Activated naive CD4-positive, alpha-beta T cell treated with Interleukin-2 at 50 U/mL for 16 hours (primary cell): Measurements from ENCODE around the gene PRR4.

Experiments
- DNase-seq: peaks from one replicate; pipeline ENCODE4 v3.0.0-alpha.2; 2020

Gene PRR4, protein sequence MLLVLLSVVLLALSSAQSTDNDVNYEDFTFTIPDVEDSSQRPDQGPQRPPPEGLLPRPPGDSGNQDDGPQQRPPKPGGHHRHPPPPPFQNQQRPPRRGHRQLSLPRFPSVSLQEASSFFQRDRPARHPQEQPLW

DNA sequence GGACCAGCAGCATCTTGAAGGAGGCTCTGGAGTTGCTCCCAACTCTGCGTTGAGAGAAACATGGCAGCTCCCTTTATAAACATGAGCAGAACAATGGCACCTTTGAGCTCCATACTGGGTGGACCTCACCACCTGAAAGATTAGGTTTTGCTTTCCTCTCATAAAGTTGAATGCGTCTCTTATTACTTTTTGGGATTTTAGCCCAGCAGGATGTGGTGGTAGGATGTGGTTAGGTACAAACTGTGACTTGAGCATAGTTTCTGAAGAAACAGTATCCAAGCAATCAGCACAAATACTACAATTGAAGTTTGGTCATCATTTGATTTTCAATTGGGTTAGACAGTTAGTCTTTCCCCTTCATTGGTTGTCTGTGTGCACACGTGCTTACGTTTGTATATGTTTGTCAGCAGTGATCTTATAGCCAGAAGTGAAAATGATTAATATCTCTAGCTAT lies at the start of gene PRR4:
Gene PRR4 (minus strand): TSS at position 51 of the 454 bp plus-strand sequence. CDS start 38 bp downstream, at position 13.
- no peak for DNase-seq

DNA sequence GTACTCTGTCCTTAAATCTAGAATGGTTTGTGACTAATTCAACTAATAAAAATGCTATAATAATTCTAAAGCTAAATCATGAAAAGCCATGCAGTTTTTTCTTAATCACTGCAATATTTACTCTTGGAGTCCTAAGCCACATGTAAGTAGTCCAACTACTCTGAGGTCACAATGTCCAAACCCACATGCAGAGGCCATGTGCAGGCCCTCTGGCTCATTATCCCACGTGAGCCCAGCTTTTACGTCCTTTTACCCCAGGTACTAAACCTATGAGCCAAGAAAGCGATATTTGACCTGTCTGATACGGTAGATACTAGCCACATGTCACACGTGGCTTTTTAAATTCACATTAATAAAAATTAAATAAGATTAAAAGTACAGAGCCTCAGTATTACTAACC lies 47.6 kb upstream of the PRR4 start:
- no peak for DNase-seq

DNA sequence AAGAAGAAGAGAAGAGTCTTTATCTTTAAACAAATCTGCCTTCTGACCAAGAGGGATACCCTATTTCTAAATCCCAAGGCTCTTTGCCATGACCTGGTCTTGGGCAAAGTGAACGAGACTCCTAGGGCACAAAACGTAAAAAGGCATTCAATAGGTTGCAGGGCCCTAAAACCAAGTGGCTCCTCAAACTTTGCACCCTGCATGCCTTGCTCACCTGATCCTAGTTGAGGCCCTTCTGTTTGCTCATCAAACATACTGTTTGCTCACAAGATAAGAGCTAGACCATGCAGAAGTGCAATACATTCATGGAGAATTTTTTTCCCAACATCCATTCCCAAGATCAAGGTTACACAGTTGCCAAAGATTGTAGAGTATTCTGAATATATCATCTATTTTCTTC lies 42.7 kb upstream of the PRR4 start:
- no peak for DNase-seq

DNA sequence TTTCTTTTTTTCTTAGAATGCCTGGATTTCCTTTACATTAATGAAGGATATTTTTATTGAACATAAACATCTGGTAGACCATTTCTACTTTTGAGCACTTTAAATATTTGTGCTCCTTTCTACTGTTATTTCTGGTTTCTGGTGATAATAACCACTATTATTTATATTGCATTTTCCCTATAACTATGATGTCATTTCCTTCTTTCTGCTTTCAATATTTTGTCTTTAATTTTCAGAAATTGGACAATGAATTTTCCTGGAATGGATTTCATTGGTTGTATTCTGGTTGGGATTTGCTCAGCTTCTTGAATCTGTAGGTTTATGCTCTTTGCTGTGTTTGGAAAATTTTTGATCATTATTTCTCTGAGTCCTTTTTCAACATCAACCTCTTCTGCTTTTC lies 40.0 kb upstream of the PRR4 start:
- DNase-seq: no peak

DNA sequence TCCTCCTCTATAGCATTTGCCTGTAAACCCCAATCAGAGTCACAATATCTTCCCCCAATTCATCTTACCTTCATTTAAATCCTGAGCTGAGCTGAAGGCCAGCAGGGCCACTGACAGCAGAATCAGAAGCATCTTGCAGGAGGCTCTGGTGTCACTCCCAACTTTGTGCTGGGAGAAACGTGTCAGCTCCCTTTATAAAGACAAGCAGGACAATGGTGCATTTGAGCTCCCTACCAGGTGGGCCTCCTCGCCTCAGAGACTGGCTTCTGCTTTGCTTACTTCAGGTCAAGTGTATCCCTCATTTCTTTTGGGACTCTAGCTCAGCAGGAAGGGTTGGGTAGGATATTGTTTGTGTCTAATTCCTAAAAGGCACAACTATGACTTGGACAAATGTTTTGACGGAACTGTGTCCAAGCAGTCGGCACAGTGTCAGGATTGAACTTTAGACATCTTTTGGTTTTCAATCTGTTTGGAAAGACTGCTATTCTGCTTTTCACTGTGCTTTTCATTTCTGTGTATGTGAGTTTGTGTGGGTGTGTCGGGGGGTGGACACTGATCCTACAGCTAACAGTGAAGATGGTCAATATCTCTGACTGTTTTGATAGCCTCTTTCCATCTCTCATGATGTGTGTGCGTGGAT lies 34.9 kb upstream of the PRR4 start, which contains the start of gene PRH1:
Gene PRH1 (minus strand): TSS at position 170 of the 640 bp plus-strand sequence. CDS start 38 bp downstream, at position 132.
- no peak for DNase-seq

DNA sequence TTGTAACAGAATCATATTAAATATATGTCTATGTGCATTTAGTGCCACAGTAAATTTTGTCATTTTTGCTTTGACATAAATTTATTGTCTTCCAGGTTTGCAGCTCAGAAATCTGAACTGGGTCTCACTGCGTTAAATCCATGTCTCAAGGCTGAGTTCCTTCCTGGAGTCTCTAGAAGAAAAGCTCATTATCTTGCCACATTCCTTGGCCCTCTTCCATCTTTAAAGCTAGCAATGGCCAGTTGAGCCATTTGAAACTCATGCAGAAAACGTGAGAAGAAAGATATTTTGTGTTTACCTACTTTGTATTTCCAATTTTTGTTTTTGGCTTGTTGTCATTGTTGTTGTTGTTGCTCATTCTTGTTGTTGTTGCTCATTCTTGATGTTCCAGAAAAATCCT lies 24.1 kb upstream of the PRR4 start:
- no peak for DNase-seq

DNA sequence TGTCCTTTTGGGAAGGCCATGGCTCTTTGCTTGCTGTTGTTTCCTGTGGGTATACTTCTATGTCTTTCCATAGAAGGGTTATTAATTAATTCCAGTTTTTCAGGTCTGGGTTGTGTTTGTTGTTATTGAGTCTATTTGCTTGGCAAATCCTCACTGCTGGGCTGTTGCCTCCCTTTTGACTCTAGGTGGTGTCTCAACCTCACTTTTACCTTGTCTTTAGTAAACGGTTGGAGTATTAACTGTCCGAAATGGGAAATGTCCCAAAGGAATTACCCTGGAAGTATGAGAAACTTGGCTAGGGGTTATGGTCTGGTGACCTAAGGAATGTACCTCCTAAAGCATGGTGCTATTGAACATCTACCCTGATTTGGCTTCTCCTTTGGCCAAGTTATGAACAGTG lies 18.1 kb upstream of the PRR4 start:
- DNase-seq: no peak

DNA sequence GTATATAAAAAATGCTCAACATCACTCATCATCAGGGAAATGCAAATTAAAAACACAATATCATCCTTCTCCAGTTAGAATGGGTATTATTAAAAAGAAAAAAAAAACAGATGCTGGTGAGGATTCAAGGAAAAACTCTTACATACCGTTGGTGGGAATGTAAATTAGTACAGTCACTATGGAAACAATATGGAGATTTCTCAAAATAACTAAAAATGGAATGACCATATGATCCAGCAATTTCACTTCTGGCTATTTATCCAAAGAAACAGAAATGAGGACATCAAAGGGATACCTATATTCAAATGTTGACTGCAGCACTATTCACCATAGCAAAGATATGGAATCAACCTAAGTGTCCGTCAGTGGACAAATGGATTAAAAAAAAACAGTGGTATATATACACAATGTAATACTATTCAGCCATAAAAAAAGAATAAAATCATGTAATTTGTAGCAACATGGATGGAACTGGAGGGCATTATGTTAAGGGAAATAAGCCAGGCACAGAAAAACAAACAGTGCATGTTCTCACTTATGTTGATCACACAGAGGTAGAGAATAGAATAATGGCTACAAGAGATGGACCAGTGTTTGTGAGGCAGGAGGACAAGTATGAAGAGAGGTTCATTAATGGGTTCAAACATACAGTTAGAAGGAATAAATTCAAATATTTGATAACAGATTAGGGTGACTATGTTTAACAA lies 14.4 kb upstream of the PRR4 start:
- no peak for DNase-seq

DNA sequence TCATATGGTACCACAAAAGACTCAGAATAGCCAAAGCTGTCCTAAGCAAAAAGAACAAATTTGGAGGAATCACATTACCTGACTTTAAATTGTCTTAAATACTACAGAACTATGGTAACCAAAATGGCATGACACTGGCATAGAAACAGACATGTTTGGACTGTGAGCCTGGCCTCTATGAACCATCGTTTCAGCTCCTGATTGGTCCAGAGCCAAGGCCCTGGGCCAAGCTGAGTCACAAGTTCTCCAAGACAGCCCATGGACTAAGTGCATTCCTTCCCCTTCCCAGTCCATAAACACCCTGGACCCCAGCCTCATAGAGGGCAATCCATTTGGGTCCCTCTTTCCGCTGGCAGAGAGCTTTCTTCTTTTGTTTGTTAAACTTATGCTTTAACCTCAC lies 12.1 kb upstream of the PRR4 start:
- DNase-seq: no peak

DNA sequence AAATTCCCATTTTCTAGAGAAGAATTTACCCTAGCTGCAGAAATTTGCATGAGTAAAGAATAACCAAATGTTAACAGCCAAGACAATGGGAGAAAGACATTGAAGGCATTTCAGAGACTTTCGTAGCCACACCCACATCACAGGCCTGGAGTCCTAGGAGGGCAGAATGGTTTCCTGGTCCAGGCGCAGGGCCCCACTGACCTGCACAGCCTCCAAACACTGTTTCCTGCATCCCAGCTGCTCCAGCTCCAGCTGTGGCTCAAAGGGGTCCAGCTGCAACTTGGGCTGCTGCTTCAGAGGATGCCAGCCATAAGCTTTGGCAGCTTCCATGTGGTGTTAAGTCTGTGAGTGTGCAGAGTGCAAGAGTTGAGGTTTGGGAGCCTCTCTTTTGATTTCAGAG lies 6.5 kb upstream of the PRR4 start:
- DNase-seq: no peak

DNA sequence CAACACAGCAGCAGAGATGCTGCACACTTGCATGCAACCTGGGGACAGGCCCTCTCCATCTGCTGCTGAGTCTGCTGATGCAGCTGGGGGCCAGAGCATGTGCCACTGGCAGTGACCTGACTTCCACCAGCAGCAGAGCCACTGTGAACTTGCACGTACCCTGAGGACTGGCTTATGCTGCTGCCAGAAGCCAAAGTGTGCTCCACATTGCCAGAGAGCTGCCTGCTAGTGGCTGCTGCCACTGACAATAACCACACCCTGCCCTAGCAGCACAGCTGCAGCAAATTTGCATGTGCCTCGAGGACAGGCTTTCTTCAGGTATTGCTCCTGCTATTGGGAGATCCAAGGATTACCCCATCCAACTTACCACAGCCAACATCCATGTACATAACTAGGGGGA lies 4.5 kb upstream of the PRR4 start:
- no peak for DNase-seq

DNA sequence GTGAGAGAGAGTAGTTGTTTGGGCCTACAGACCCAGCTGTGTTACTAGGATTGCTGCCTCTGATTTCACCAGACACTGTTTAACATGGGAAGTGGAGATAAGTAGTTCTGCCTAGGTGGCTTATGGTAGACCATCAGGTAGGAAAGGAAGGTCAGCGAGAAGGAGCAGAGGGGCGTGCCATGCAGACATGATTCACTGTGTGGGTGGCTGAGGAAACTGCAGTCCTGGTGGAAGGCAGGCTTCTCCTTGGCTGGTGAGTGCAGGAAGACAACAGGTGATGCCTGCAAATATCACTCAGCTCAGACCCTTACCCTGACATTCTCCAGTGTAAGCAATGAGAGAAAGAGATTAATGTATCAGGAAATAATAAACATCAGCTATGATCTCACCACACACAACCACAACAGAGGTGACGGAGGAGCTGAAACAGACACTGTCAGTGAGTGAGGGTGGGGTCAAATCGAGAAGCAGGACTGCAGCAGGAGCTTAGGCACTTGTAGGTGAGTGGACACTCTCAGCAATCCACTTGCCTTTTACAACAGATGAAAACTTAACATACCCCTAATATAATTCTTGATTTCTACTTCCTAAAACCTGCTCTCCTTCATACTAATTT lies 2.1 kb upstream of the PRR4 start:
- no peak for DNase-seq

DNA sequence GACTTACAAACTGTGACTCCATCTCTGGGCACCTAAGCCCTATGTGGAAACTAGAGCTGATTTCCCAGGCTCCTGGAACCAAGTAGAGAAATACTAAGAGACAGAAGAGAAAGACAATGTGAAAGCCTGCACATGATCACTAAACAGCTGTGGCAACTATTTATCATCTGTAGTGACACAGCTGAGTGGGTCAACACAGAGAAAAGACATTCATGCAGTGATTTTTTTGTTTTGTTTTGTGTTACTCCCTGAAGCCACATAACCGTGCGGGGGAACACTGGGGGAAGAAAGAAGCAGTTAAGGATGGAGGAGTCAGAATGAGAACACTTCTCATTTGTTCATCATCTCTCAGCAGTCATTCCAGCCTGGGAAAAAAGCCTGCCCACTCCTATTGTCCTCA lies 1.5 kb downstream of the PRR4 start:
- no peak for DNase-seq

DNA sequence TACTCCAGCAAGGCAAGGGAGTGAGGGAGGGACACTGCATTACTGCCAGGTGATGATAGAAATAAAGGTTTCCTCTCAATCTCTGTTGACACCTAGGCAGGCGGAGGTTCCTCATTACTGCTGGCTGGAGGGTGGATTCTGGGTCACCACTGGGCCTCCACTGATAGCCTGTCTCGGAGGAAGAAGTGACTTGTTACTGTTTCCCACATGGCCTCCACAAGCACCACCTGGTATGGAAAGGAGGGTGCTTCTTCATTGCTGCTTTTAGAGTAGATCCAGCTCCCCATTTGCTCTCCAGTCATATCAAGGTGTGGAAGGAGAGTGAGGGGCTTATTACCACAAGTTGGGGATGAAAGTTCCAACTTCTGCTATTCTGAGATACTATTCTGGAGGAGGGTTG lies 6.4 kb downstream of the PRR4 start:
- no peak for DNase-seq

DNA sequence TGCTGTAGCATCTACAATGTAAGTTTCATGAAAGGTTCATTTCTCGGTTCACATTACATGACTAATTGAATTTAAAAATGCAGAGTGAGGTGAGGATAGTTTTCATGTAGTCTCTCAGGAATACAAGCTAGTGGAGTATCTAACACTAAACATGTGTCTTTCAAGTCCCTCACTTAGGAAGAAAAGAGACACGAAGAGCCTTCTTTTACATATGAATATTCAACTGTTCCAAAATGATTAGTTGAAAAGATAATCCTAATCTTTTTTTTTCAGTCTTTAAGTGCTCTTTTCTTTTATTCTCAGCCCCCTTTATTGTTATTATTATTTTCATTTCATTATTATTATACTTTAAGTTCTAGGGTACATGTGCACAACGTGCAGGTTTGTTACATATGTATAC lies 10.8 kb downstream of the PRR4 start:
- DNase-seq: no peak

DNA sequence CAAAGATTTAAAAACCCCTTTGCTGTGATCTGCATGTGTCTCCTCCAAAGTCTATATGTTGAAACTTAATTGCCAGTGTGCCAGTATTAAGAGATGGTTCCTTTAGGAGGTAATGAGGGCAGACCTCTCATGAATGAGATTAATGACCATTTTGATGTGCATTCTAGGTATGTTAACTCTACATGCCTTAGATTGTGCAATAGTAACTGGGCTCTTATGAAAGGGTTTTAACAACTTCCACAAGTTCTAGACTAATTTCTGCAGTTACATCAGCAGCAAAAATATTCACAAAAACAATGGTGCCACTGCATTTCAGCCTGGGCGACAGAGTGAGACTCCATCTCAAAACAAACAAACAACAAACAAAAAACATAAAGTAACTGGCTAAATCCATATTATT lies 19.3 kb downstream of the PRR4 start:
- DNase-seq: no peak

DNA sequence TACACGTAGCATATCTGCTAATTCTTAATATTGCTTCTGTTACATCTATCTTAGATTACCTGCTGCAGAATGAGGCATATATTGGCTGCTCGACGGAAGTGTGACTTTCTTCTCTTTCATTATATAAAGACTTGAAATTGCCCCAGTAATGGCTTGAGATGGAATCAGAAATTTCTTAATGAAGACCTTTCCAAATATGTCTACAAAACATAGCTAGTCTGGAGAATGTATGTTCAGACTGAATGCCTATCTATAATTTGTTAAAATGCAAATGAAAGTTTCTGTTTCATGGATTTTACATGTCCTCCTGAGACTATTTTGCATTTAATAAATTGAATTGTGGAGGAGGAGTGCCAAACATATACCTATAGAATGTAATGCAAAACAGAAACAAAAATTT lies 23.0 kb downstream of the PRR4 start, which contains the start of gene TAS2R10:
Gene TAS2R10 (minus strand): TSS at position 101 of the 400 bp plus-strand sequence. CDS start 89 bp downstream, at position 12.
- DNase-seq: no peak

DNA sequence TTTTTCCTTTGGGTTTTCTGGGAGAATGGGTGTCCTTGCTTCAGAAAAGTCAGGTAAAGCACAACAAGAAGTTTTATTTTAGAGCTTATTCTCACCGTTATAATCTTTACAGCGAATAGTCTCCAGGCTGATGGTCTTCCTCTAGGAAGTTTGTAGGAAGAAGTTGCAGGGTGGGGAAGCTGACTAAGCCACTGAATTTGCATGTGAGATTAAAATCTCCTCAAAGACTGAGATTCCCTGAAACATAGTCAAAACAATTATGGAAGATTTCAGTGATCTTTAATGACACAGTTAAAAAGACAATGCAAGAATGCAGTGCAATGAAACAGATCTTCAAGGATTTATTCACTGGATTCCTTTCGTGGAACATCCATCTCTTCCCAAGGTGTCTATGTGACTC lies 24.3 kb downstream of the PRR4 start:
- no peak for DNase-seq

DNA sequence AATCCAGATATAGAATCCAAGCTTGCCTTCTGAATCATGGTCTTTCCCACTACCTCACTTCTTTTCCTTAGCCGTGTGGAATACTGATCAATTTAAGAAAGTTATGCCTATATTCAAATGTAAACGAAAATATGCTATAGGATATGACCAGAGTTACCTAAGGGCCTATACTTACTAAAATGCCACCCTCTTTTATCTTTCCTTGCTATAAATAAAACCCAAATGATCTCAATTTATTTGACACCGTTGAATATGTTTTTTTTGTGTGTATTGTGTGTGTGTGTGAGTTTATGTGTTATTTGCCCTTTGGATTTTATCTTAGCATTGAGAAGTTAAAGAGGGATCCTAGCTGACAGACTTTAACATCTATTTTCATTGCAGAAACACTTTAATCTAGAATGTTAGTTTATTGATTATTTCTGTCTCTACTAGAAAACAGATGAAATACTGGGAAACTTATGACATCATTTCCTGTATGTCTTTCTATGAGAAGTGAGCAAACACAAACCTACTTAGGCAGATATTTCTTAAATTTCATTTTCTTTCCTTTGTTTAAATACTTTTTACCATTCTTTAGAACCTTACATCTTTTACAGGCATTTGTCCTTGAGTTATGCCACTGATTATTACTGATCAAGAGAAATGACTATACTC lies 37.3 kb downstream of the PRR4 start:
- DNase-seq: no peak

DNA sequence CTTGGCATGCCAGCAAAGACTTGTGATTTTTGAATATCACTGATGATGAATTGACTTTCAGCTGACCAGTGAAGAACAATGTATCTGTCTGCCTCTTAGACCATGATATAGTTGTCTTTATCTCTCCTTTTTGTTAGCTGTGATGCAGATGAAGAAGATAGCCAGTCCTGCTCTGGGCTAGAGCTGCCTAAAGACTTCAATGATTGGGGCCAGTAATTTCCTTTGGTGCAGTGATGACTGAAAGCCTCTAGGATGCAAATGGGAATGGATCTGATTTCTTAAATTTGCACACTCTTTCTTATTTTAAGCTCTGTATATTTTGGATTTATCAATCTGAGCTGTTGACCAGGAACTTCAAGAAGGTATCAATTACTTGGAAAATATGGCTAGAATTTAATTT lies 39.2 kb downstream of the PRR4 start, which contains the start of gene TAS2R9:
Gene TAS2R9 (minus strand): TSS at position 101 of the 400 bp plus-strand sequence. CDS start 93 bp downstream, at position 8.
- DNase-seq: no peak

DNA sequence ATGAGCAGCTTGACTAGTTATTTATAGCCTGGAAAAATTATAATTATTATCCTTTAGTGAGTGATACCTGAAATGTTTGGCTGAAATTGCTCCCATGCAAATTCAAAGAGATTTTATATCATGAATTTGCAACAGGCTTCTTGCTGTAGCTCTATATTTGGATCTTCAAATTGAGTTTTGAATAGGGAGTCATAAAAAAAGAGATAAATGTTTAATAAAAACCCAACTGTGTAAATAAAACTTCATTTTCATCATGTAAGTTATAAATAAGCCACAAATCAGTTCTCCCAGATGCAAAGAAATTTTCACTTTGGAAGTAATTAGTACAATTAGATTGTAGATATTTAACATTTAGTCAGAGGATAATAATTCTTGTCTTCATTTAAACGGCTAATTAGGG lies 42.1 kb downstream of the PRR4 start, which contains the start of gene TAS2R8:
Gene TAS2R8 (minus strand): TSS at position 101 of the 400 bp plus-strand sequence. CDS start 306 bp downstream, outside the sequence.
- no peak for DNase-seq

DNA sequence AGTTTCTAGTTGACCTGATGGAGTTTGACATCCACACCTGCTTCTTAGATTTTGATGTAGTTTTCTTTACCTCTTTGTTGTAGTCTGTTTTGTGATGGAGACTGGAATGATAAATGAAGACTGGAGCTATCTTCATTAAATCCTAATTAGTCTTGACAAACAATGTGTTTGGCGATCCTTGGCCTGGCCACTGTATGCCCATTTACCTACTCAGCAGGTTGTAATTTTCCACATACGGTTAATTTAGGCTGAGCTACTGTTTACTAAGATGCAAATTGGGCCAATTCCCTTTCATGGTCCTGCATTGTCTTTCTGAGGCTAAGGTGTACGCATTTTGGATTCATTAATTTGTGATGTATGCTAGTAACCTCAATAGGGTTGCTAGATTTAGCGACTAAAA lies 46.7 kb downstream of the PRR4 start, which contains the start of gene TAS2R7:
Gene TAS2R7 (minus strand): TSS at position 41 of the 400 bp plus-strand sequence. CDS start 57 bp downstream, outside the sequence.
- no peak for DNase-seq

DNA sequence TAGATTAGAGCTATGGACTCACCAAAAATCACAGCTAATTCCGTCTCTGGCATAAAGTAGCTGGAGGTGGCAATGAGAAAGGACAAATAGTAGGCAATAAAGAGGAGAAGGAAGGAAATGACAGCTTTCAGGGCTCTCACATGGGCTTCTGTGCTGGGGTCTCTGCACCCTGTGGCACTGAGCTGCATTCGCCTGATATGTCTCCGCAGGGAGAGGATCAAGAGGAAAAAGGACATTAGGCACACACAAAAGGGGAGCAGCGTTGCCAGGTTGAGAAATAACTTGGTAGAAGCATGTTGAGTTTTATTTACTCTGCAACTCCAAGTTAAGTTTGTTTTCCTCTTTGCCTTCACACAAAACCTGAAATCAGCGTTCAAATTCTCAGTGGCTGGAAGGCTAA lies 47.5 kb downstream of the PRR4 start:
- DNase-seq: no peak
